Uterus (tissue), 4 donors: ENCODE results near the gene HSFX2. TPM values are rescaled to one million over a fixed set of nuclear protein-coding genes. Genes with fewer than 3 reads are reported as not detected.

Experiments
- DNase-seq, 2 donors: peaks; one replicate each; pipeline ENCODE4 v3.0.0-alpha.2; 2019 to 2020
- H3K27ac ChIP-seq, 2 donors: fragments of 200-600 bp; sonication (generic); 1 replicate in 1 of 2; 2 replicates in 1 of 2; pipeline ENCODE4 v1.5.1; 2016 to 2018
- H3K27me3 ChIP-seq, 2 donors: fragments of 200-600 bp; sonication (generic); one replicate each; pipeline ENCODE4 v1.5.1; 2018 to 2019; ENCODE audit warnings: control low read depth in 1 of 2
- H3K36me3 ChIP-seq, 2 donors: fragments of 200-600 bp; sonication (generic); one replicate each; pipeline ENCODE4 v1.5.1; 2019; ENCODE audit warnings: control low read depth in 1 of 2
- H3K4me1 ChIP-seq, 2 donors: fragments of 200-600 bp; sonication (generic); one replicate each; pipeline ENCODE4 v1.5.1; 2018 to 2019; ENCODE audit warnings: control low read depth in 1 of 2
- H3K4me3 ChIP-seq, 2 donors: fragments of 200-600 bp; sonication (generic); 1 replicate in 1 of 2; 2 replicates in 1 of 2; pipeline ENCODE4 v1.5.1; 2018 to 2019; ENCODE audit warnings: mild to moderate bottlenecking in 1 of 2
- H3K9me3 ChIP-seq, 2 donors: fragments of 200-600 bp; sonication (generic); one replicate each; pipeline ENCODE4 v1.5.1; 2019; ENCODE audit warnings: control low read depth in 1 of 2
- POLR2A ChIP-seq, 2 donors: fragments of 450-650 bp; IDR thresholded peaks; one replicate each; pipeline ENCODE4 v1.6.1; 2016; ENCODE audit warnings: antibody characterized with exemption in 2 of 2, mild to moderate bottlenecking in 1 of 2, moderate library complexity in 1 of 2
- intact Hi-C: fragments of 100-400 bp; cut with DNase I; formaldehyde crosslinking; loops from one replicate; pipeline ENCODE4 v1.15.1; 2023; ENCODE audit warnings: low total_unique reads
- total RNA-seq, 4 donors: library from RNA; depleted of rRNA in 3 of 4; stranded (reverse); fragments of >200 nt in 3 of 4; gene quantifications; one replicate each; pipeline versions ENCODE4 v1.1.0 to v1.2.4, GENCODE V29; 2014 to 2023
- TF ChIP-seq, protein P1 (sequence below), 4 experiments: fragments of 200-600 bp in 2 of 4; fragments of 450-650 bp in 2 of 4; sonication (generic) in 2 of 4; IDR thresholded peaks; one replicate each; pipeline ENCODE4 v1.5.1; 2016 to 2019; ENCODE audit warnings: antibody characterized with exemption in 4 of 4, mild to moderate bottlenecking in 2 of 4, moderate library complexity in 1 of 4
- donor health status: DM: yes; HTN: yes; CAD: no.

Gene HSFX2
- total RNA-seq, 4 donors from 2014 or later, result not detected

GRCh38 chrX:149572743-149573142, 22.4 kb downstream of the HSFX2 start:
- H3K27me3 ChIP-seq, result no peaks in the 10 kb centered on the region
- no peak for TF ChIP-seq POLR2A (IDR thresholded peaks at IDR 0.05)
- TF ChIP-seq, protein P1, sequence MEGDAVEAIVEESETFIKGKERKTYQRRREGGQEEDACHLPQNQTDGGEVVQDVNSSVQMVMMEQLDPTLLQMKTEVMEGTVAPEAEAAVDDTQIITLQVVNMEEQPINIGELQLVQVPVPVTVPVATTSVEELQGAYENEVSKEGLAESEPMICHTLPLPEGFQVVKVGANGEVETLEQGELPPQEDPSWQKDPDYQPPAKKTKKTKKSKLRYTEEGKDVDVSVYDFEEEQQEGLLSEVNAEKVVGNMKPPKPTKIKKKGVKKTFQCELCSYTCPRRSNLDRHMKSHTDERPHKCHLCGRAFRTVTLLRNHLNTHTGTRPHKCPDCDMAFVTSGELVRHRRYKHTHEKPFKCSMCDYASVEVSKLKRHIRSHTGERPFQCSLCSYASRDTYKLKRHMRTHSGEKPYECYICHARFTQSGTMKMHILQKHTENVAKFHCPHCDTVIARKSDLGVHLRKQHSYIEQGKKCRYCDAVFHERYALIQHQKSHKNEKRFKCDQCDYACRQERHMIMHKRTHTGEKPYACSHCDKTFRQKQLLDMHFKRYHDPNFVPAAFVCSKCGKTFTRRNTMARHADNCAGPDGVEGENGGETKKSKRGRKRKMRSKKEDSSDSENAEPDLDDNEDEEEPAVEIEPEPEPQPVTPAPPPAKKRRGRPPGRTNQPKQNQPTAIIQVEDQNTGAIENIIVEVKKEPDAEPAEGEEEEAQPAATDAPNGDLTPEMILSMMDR (IDR thresholded peaks at IDR 0.05), result no peak
- DNase-seq, result no peak
- H3K4me3 ChIP-seq, result no peak overlapping the region
- no peaks in the 10 kb centered on the region for H3K9me3 ChIP-seq
- no peak overlapping the region for H3K27ac ChIP-seq
- no peaks in the 10 kb centered on the region for H3K36me3 ChIP-seq
- intact Hi-C loops, result no loop called here
- no peaks in the 10 kb centered on the region for H3K4me1 ChIP-seq

DNA sequence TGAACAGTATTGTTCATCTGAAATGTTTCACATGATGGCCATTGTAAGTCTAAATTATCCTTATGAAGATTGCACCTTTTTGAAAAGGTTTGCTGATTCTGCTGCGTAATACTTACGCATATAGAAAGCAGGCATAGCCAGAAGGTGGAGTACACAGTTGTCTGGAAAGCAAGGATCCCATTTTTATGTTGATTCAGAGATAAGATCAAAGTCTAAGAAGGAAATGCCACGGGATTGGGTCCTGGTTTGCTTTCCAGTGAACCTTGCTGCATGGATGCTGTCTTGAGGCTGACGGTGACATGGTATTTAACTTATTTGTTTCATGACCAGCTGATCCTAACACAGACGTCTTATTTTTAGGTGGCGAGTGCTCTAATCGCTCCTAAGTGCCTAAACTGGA, 23.3 kb downstream of the HSFX2 start:
- intact Hi-C loops, result no loop called here

DNA sequence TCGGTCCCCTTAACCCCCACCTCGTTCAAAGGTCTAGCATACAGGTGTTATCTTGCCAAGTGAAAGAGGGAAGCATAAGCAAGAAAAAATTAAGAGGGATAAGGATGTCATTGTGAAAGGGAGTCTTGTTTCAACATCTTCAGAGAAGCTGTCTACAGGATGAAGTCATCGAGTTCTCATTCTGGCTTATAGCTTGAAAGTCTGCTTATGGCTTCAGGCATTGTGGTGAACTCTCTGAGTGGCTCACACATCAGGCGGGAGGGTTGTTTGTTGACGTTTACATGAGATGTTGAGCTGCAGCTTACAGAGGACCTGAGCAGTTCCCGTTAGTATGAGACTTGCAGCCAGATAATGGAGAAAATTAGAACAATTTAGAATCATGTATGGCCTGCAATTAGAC, 24.4 kb downstream of the HSFX2 start:
- Histone ChIP-seq H3K36me3 (no peaks in the 10 kb centered on the region), H3K4me1 (no peaks in the 10 kb centered on the region), H3K27ac (no peak overlapping the region), H3K27me3 (no peaks in the 10 kb centered on the region), H3K4me3 (no peak overlapping the region), H3K9me3 (no peaks in the 10 kb centered on the region)
- intact Hi-C loops, result no loop called here
- TF ChIP-seq, protein P1 (IDR thresholded peaks at IDR 0.05), result no peak
- TF ChIP-seq POLR2A (IDR thresholded peaks at IDR 0.05), result no peak
- DNase-seq, result no peak

More for the DNA sequence above, 23.3 kb downstream of the HSFX2 start:
- no peak for DNase-seq
- H3K36me3 ChIP-seq, result no peaks in the 10 kb centered on the region
- no peaks in the 10 kb centered on the region for H3K9me3 ChIP-seq
- no peaks in the 10 kb centered on the region for H3K27me3 ChIP-seq
- no peaks in the 10 kb centered on the region for H3K4me1 ChIP-seq
- no peak overlapping the region for H3K4me3 ChIP-seq
- TF ChIP-seq, protein P1 (IDR thresholded peaks at IDR 0.05), result no peak
- no peak for TF ChIP-seq POLR2A (IDR thresholded peaks at IDR 0.05)
- no peak overlapping the region for H3K27ac ChIP-seq

- Histone ChIP-seq H3K27ac (no peak overlapping the region), H3K27me3 (no peaks in the 10 kb centered on the region), H3K4me1 (no peaks in the 10 kb centered on the region), H3K4me3 (no peak overlapping the region), H3K36me3 (no peaks in the 10 kb centered on the region), H3K9me3 (no peaks in the 10 kb centered on the region)
- no peak for DNase-seq
- no peak for TF ChIP-seq POLR2A (IDR thresholded peaks at IDR 0.05)
- TF ChIP-seq, protein P1 (IDR thresholded peaks at IDR 0.05), result no peak
- intact Hi-C loops, result no loop called here
Observed at GRCh38 chrX:149569770-149570169, 25.3 kb downstream of the HSFX2 start.

- Histone ChIP-seq H3K4me3 (no peak overlapping the region), H3K27ac (no peak overlapping the region)
Observed at GRCh38 chrX:149568701-149569296, 26.3 kb downstream of the HSFX2 start.

More at GRCh38 chrX:149568701-149569296, 26.3 kb downstream of the HSFX2 start:
- Histone ChIP-seq H3K36me3 (no peaks in the 10 kb centered on the region), H3K27me3 (no peaks in the 10 kb centered on the region), H3K4me1 (no peaks in the 10 kb centered on the region), H3K9me3 (no peaks in the 10 kb centered on the region)
- TF ChIP-seq, protein P1 (IDR thresholded peaks at IDR 0.05), result no peak
- TF ChIP-seq POLR2A (IDR thresholded peaks at IDR 0.05), result no peak
- intact Hi-C loops, result no loop called here
- DNase-seq, result no peak
